Activated naive CD8-positive, alpha-beta T cell treated with anti-CD3 and anti-CD28 coated beads, Interleukin-2, amount 10 ng/mL, durations not matched to agents 7 days and 5 days (primary cell): Measurements from ENCODE around the gene UGCG. TPM values are rescaled to one million over a fixed set of nuclear protein-coding genes. Genes with fewer than 3 reads are reported as not detected.

ENCODE experiments used
- ATAC-seq: fragments of 150-1000 bp; cut with Tn5 transposase; one replicate; pipeline ENCODE4 v1.10.0; 2021; ENCODE audit warnings: low read depth, moderate library complexity
- POLR2A ChIA-PET: fragments of 350-600 bp; sonication (Branson Sonifier 250); formaldehyde crosslinking; loops from one replicate; lab custom pipeline; 2021; ENCODE audit warnings: antibody characterized with exemption; lab: Charles Lee
- DNase-seq: peaks from one replicate; pipeline ENCODE4 v3.0.0; 2021
- H3K27ac Mint-ChIP-seq: one replicate; pipeline ENCODE4 v1.8.0; 2022; ENCODE audit warnings: mild to moderate bottlenecking, mixed read lengths
- H3K27me3 Mint-ChIP-seq: one replicate; pipeline ENCODE4 v1.8.0; 2022; ENCODE audit warnings: mild to moderate bottlenecking, moderate library complexity, mixed read lengths
- H3K36me3 Mint-ChIP-seq: one replicate; pipeline ENCODE4 v1.8.0; 2021; ENCODE audit warnings: mild to moderate bottlenecking, mixed read lengths
- H3K4me1 Mint-ChIP-seq: one replicate; pipeline ENCODE4 v1.8.0; 2021; ENCODE audit warnings: mixed read lengths
- H3K4me3 Mint-ChIP-seq: one replicate; pipeline ENCODE4 v1.8.0; 2022; ENCODE audit warnings: mild to moderate bottlenecking, moderate library complexity, mixed read lengths
- H3K9me3 Mint-ChIP-seq: one replicate; pipeline ENCODE4 v1.8.0; 2021; ENCODE audit warnings: mixed read lengths
- total RNA-seq, 2 experiments: library from RNA; stranded (reverse); gene quantifications; one replicate each; pipeline ENCODE4 v1.2.3, GENCODE V29; 2021

Gene UGCG
- total RNA-seq, 2 experiments from 2014 or later, result 24.9 to 27.1 TPM

DNA sequence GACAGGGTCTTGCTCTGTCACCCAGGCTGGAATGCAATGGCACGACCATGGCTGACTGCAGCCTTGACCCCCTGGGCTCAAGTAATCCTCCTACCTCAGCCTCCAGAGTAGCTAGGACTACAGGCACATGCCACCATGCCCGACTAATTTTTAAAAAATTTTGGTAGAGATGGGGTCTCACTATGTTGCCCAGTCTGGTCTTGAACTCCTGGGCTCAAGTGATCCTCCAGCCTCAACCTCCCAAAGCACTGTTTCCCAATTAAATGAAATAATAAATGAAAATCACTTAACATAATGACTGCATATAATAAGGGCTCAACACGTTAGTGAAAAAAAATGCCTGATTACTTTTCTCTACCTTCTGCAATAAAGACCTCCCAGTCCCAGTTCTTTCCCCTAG, 71.0 kb downstream of the UGCG start:
- no peak overlapping the region for H3K27ac Mint-ChIP-seq
- H3K4me3 Mint-ChIP-seq, result no peak overlapping the region
- DNase-seq (no peak), ATAC-seq (no peak)
- H3K36me3 Mint-ChIP-seq, result peaks cover 3% of the 10 kb centered on the region
- peaks cover 4% of the 10 kb centered on the region for H3K4me1 Mint-ChIP-seq
- H3K27me3 Mint-ChIP-seq, result peaks cover 1% of the 10 kb centered on the region
- POLR2A ChIA-PET, result interaction anchor here (0.8 kb wide), 1 partner anchor 71 kb away, joined by 3 read pairs; the partner anchor contains the start of gene UGCG
- H3K9me3 Mint-ChIP-seq, result peaks cover 2% of the 10 kb centered on the region

- Mint-ChIP-seq H3K36me3 (no peaks in the 10 kb centered on the region), H3K4me3 (no peak overlapping the region), H3K27ac (no peak overlapping the region), H3K27me3 (no peaks in the 10 kb centered on the region), H3K9me3 (peaks cover 2% of the 10 kb centered on the region), H3K4me1 (peaks cover 4% of the 10 kb centered on the region)
- DNase-seq (no peak), ATAC-seq (no peak)
- POLR2A ChIA-PET, result no interaction called here
Measured at GRCh38 chr9:111969061-111969460, 72.4 kb downstream of the UGCG start.

- Mint-ChIP-seq H3K4me3 (no peak overlapping the region), H3K9me3 (peaks cover 2% of the 10 kb centered on the region), H3K27me3 (no peaks in the 10 kb centered on the region), H3K4me1 (peaks cover 4% of the 10 kb centered on the region), H3K27ac (no peak overlapping the region), H3K36me3 (no peaks in the 10 kb centered on the region)
- DNase-seq, result no peak
- ATAC-seq, result no peak
- POLR2A ChIA-PET, result no interaction called here
Measured at GRCh38 chr9:111969622-111970021, 73.0 kb downstream of the UGCG start.

DNA sequence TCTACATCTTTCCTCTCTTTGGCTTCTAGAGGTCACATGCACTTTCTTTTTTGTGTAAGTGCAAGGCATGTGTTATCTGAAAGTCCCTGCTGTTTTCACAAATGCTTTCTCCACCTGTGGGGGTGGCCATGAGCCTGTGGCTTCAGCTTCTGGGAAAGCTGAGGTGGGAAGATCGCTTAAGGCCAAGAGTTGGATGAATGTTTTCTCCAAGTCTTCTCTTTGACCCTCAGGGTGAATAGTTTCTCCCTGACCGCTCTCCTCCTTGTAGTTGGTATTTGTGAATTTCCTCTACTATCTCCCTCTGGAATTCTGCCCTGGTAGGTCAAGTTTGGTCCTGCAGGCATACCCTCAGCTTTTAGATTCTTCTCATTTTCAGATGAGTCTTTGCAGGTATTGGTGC, 74.2 kb downstream of the UGCG start:
- no peak for DNase-seq
- Mint-ChIP-seq H3K4me1 (peaks cover 1% of the 10 kb centered on the region), H3K4me3 (no peak overlapping the region), H3K9me3 (peaks cover 2% of the 10 kb centered on the region), H3K27ac (no peak overlapping the region), H3K27me3 (no peaks in the 10 kb centered on the region), H3K36me3 (no peaks in the 10 kb centered on the region)
- POLR2A ChIA-PET, result interaction anchor here (0.6 kb wide), 1 partner anchor 218 kb away, joined by 3 read pairs; no protein-coding TSS in a partner anchor
- no peak for ATAC-seq

DNA sequence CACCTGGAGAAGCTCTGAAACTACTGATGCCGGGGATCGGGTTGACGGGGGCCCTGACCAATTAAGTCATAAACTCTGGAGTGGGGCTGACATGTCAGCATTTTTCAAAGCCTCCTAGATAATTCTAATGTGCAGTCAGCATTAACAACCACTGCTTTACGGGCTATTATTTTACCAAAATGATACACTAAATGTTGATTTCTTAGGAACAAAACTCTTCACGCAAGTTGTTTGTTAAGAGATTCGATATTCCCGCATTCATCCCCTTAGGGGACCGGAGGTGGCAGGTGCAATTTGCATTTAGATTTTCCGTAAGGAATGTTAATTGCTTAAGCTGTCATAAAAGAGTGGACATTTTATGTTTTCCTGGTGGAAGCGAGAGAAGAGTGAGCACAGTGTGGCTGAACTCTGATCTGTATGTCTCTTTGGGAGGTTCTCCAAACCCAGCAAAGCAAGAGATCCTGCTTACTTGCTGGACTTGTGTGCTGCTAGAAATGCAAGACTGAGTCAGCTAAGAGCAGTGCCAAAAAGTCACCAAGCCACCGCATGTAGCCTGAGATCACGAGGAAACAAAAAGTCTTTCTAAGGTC, 77.6 kb downstream of the UGCG start:
- Mint-ChIP-seq H3K27me3 (no peaks in the 10 kb centered on the region), H3K36me3 (no peaks in the 10 kb centered on the region), H3K4me3 (no peak overlapping the region), H3K4me1 (peaks cover 4% of the 10 kb centered on the region), H3K27ac (no peak overlapping the region), H3K9me3 (peaks cover 2% of the 10 kb centered on the region)
- POLR2A ChIA-PET, result interaction anchor here (0.5 kb wide), 1 partner anchor 152 kb away, joined by 3 read pairs; no protein-coding TSS in a partner anchor
- ATAC-seq (no peak), DNase-seq (no peak)

- no peak overlapping the region for H3K4me3 Mint-ChIP-seq
- no peak overlapping the region for H3K27ac Mint-ChIP-seq
- no peaks in the 10 kb centered on the region for H3K27me3 Mint-ChIP-seq
- POLR2A ChIA-PET, result no interaction called here
- no peak for DNase-seq
- ATAC-seq, result peak; percentile 45
- peaks cover 7% of the 10 kb centered on the region for H3K4me1 Mint-ChIP-seq
- no peaks in the 10 kb centered on the region for H3K36me3 Mint-ChIP-seq
- H3K9me3 Mint-ChIP-seq, result peaks cover 2% of the 10 kb centered on the region
Measured at GRCh38 chr9:111975709-111976108, 79.1 kb downstream of the UGCG start.

- DNase-seq (no peak), ATAC-seq (no peak)
- Mint-ChIP-seq H3K27me3 (no peaks in the 10 kb centered on the region), H3K27ac (no peak overlapping the region), H3K36me3 (no peaks in the 10 kb centered on the region), H3K4me1 (peaks cover 18% of the 10 kb centered on the region), H3K4me3 (no peak overlapping the region), H3K9me3 (no peaks in the 10 kb centered on the region)
- POLR2A ChIA-PET, result no interaction called here
Measured at GRCh38 chr9:111978616-111979015, 82.0 kb downstream of the UGCG start.

DNA sequence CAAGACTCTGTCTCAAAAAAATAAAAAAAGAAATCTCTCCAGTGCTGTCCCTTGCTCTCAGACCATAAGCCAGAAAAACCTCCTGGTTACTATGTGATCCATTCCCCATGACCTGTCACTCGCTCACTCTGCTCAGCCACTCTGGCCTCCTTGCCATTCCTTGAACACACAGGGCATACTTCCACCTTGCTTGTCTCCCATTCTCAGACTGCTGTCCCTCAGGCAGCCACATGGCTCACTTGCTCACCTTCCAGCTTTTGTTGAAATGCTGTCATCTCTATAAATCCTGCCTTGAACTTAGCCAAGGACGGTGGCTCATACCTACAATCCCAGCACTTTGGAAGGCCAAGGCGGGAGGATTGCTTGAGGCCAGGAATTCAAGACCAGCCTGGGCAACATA, 82.9 kb downstream of the UGCG start:
- ATAC-seq, result no peak
- Mint-ChIP-seq H3K4me3 (no peak overlapping the region), H3K27ac (no peak overlapping the region), H3K36me3 (no peaks in the 10 kb centered on the region), H3K9me3 (no peaks in the 10 kb centered on the region), H3K27me3 (no peaks in the 10 kb centered on the region), H3K4me1 (peaks cover 24% of the 10 kb centered on the region)
- no peak for DNase-seq
- POLR2A ChIA-PET, result no interaction called here

- Mint-ChIP-seq H3K27me3 (no peaks in the 10 kb centered on the region), H3K4me3 (no peak overlapping the region), H3K4me1 (peaks cover 32% of the 10 kb centered on the region), H3K27ac (no peak overlapping the region), H3K9me3 (no peaks in the 10 kb centered on the region), H3K36me3 (peaks cover 2% of the 10 kb centered on the region)
- DNase-seq (no peak), ATAC-seq (no peak)
- POLR2A ChIA-PET, result no interaction called here
Measured at GRCh38 chr9:111980398-111980797, 83.8 kb downstream of the UGCG start.

DNA sequence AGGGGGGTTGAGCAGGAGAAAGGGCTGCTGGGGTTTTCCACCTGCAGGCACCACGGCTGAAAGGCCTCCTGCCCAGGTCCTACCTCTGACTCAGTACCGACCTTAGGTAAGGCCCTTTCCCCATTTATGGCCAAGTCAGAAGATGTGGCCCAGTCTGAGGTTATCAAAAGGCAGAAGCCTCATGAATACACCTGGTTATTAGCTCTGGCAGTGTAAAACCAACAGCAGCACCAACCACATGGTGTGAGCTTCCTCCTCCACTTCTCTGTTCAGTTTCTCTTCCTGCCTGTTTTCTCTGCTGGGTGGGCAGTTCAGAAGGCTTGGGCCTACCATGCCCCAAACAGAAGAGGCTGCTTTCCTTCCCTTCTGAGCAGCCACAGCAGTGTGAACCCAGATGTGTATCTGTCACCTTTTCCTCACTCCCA, 86.9 kb downstream of the UGCG start:
- H3K4me1 Mint-ChIP-seq, result peaks cover 35% of the 10 kb centered on the region
- no peaks in the 10 kb centered on the region for H3K27me3 Mint-ChIP-seq
- peak; percentile 65 for ATAC-seq
- DNase-seq, result peak; percentile 40
- H3K4me3 Mint-ChIP-seq, result no peak overlapping the region
- POLR2A ChIA-PET, result interaction anchor here (0.7 to 1.0 kb wide), 2 partner anchors 10 to 87 kb away, joined by 3 to 4 read pairs; partner anchors contain the start of gene UGCG
- H3K36me3 Mint-ChIP-seq, result peaks cover 2% of the 10 kb centered on the region
- H3K27ac Mint-ChIP-seq, result peak overlapping the region; percentile 49
- no peaks in the 10 kb centered on the region for H3K9me3 Mint-ChIP-seq

- POLR2A ChIA-PET, result interaction anchor here (1.0 kb wide), 1 partner anchor 88 kb away, joined by 4 read pairs; the partner anchor contains the start of gene UGCG
- no peak for DNase-seq
- H3K9me3 Mint-ChIP-seq, result peaks cover 1% of the 10 kb centered on the region
- peaks cover 2% of the 10 kb centered on the region for H3K36me3 Mint-ChIP-seq
- no peak for ATAC-seq
- H3K4me3 Mint-ChIP-seq, result peak overlapping the region; percentile 4
- H3K27ac Mint-ChIP-seq, result peak overlapping the region; percentile 65
- peaks cover 35% of the 10 kb centered on the region for H3K4me1 Mint-ChIP-seq
- H3K27me3 Mint-ChIP-seq, result no peaks in the 10 kb centered on the region
Measured at GRCh38 chr9:111984086-111984802, 87.6 kb downstream of the UGCG start.
